K562 (cell line): ENCODE data around the gene CUX1. TPM values are rescaled to one million over a fixed set of nuclear protein-coding genes. Genes with fewer than 3 reads are reported as not detected.

Experiments used
- ELF1 ChIP-seq: fragments of 200-800 bp; sonication (Bioruptor generic); IDR thresholded peaks from 2 replicates; pipeline ENCODE4 v1.6.1; 2016; ENCODE audit warnings: missing genetic modification characterization, missing compliant biosample characterization
- SPI1 ChIP-seq: IDR thresholded peaks from 2 replicates; pipeline ENCODE4 v1.6.1; 2011; ENCODE audit warnings: low read depth, low read length, control low read depth, borderline replicate concordance
- polyA plus RNA-seq, 8 experiments: library from polyadenylated mRNA; depleted of rRNA in 4 of 8; stranded (reverse) in 5 of 8; unstranded in 3 of 8; fragments of >200 nt; fragmentation: Nextera tagmentation in 2 of 8; fragmentation: Illumina TruSeq in 1 of 8; extraction: Ambion mirVana in 2 of 8; extraction: Trizol in 1 of 8; gene quantifications; 2 replicates each; pipeline versions ENCODE4 v1.2.1 to v1.2.3, GENCODE V29; 2011 to 2014; ENCODE audit warnings: inconsistent platforms in 1 of 8, missing spikeins in 1 of 8
- total RNA-seq, 7 experiments: library from RNA; depleted of rRNA in 6 of 7; stranded (reverse); fragments of >200 nt in 6 of 7; fragmentation: Illumina TruSeq in 2 of 7; extraction: Trizol in 2 of 7; gene quantifications; 2 replicates each; pipeline versions ENCODE4 v1.2.1 to v1.2.3, GENCODE V29; 2011 to 2021; ENCODE audit warnings: low replicate concordance in 1 of 7
- TF ChIP-seq, protein P1 (sequence below): fragments of 150-350 bp; conservative IDR thresholded peaks from 2 replicates; pipeline ENCODE4 v1.6.1; 2014; ENCODE audit warnings: low read length
- TF ChIP-seq, protein P2 (sequence below): sonication (generic); formaldehyde crosslinking; IDR thresholded peaks from 2 replicates; pipeline ENCODE4 v1.8.0; 2022; ENCODE audit warnings: missing genetic modification reagents, mild to moderate bottlenecking, borderline replicate concordance
- TF ChIP-seq, protein P3 (sequence below), 2 experiments: fragments of 250-450 bp in 1 of 2; fragments of 450-650 bp in 1 of 2; sonication (Bioruptor Pico) in 1 of 2; IDR thresholded peaks; 2 replicates each; pipeline versions ENCODE4 v1.6.1 to v1.8.0; 2016 to 2021; ENCODE audit warnings: mild to moderate bottlenecking in 2 of 2, moderate library complexity in 2 of 2, missing compliant biosample characterization in 1 of 2, missing genetic modification characterization in 1 of 2
- TF ChIP-seq, protein P4 (sequence below): fragments of 450-650 bp; IDR thresholded peaks from 2 replicates; pipeline ENCODE4 v1.6.1; 2017; ENCODE audit warnings: antibody characterized with exemption
- TF ChIP-seq, protein P5 (sequence below): sonication (generic); formaldehyde crosslinking; IDR thresholded peaks from 2 replicates; pipeline ENCODE4 v1.5.0; 2020; ENCODE audit warnings: missing genetic modification reagents

The CUX1 gene
- total and polyA plus RNA-seq, 9 of the 15 experiments (the other 6 are each of a cell fraction or from before 2014, with no cell fraction given) = 3.6 to 55.3 (median 25.2) TPM

DNA sequence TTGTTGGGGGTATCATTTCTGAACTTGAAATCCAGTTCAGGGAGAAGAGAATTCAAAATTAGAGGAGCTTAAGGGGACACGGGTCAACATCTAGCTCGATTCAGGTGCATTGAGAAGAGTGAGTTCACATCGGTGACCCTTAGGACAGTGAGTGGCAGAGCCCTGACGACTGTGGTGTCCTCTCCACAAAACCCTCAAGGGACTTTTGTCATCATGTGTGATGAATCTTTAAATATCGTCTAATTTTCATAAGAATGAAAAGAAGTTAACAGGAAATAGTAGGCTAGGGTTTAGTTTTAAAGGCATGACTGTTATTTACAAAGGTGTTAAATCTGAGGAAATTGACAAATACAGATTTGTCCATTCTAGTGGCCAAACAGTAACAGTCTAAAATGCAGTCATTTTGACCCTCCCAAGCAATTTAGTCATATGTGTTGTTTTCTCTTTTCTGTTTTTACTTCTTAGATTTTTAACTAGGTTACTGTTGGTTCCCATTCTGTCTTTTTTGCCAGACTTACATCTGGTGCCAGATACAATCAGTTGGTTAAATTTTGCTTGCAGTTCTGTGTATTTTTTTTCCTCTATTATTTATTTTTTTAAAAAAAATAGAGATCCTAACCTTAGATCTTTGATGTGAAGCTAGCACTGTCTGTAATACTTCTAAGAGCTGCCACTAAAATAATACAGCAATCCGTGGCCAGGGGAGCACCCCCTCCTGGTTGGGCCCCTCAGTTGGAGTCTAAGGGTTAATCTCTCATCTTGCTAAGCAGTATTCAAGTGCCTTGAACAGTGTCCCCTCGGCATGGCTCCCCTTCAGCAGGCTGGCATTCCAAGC lies 434.3 kb downstream of the CUX1 start (continued):
- TF ChIP-seq, protein P1, sequence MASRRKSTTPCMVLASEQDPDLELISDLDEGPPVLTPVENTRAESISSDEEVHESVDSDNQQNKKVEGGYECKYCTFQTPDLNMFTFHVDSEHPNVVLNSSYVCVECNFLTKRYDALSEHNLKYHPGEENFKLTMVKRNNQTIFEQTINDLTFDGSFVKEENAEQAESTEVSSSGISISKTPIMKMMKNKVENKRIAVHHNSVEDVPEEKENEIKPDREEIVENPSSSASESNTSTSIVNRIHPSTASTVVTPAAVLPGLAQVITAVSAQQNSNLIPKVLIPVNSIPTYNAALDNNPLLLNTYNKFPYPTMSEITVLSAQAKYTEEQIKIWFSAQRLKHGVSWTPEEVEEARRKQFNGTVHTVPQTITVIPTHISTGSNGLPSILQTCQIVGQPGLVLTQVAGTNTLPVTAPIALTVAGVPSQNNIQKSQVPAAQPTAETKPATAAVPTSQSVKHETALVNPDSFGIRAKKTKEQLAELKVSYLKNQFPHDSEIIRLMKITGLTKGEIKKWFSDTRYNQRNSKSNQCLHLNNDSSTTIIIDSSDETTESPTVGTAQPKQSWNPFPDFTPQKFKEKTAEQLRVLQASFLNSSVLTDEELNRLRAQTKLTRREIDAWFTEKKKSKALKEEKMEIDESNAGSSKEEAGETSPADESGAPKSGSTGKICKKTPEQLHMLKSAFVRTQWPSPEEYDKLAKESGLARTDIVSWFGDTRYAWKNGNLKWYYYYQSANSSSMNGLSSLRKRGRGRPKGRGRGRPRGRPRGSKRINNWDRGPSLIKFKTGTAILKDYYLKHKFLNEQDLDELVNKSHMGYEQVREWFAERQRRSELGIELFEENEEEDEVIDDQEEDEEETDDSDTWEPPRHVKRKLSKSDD = no peak
- TF ChIP-seq, protein P2, sequence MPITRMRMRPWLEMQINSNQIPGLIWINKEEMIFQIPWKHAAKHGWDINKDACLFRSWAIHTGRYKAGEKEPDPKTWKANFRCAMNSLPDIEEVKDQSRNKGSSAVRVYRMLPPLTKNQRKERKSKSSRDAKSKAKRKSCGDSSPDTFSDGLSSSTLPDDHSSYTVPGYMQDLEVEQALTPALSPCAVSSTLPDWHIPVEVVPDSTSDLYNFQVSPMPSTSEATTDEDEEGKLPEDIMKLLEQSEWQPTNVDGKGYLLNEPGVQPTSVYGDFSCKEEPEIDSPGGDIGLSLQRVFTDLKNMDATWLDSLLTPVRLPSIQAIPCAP (CRISPR knock-in tag) = no peak
- TF ChIP-seq, protein P3, sequence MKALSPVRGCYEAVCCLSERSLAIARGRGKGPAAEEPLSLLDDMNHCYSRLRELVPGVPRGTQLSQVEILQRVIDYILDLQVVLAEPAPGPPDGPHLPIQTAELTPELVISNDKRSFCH (CRISPR knock-in tag; IDR thresholded peaks at IDR 0.05) = no peak
- TF ChIP-seq, protein P3 (tag; IDR thresholded peaks at IDR 0.05) = no peak
- TF ChIP-seq, protein P4, sequence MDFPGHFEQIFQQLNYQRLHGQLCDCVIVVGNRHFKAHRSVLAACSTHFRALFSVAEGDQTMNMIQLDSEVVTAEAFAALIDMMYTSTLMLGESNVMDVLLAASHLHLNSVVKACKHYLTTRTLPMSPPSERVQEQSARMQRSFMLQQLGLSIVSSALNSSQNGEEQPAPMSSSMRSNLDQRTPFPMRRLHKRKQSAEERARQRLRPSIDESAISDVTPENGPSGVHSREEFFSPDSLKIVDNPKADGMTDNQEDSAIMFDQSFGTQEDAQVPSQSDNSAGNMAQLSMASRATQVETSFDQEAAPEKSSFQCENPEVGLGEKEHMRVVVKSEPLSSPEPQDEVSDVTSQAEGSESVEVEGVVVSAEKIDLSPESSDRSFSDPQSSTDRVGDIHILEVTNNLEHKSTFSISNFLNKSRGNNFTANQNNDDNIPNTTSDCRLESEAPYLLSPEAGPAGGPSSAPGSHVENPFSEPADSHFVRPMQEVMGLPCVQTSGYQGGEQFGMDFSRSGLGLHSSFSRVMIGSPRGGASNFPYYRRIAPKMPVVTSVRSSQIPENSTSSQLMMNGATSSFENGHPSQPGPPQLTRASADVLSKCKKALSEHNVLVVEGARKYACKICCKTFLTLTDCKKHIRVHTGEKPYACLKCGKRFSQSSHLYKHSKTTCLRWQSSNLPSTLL = no peak
- TF ChIP-seq, protein P5, sequence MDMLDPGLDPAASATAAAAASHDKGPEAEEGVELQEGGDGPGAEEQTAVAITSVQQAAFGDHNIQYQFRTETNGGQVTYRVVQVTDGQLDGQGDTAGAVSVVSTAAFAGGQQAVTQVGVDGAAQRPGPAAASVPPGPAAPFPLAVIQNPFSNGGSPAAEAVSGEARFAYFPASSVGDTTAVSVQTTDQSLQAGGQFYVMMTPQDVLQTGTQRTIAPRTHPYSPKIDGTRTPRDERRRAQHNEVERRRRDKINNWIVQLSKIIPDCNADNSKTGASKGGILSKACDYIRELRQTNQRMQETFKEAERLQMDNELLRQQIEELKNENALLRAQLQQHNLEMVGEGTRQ (CRISPR knock-in tag) = no peak
- TF ChIP-seq SPI1 = no peak
- TF ChIP-seq ELF1 = no peak
